Astrocyte (in vitro differentiated cells and primary cell): Measurements from ENCODE around the gene INTS4. TPM values are rescaled to one million over a fixed set of nuclear protein-coding genes. Genes with fewer than 3 reads are reported as not detected.
A peak's percentile ranks its signal among the peaks of the same experiment; 100 is the strongest.
"Not testable (repeated sequence)": the region's sequence is repeated elsewhere in the genome, so short reads cannot be mapped to it uniquely, and the experiment has no call there.

Source experiments
- DNase-seq: peaks from one replicate; pipeline ENCODE4 v3.0.0-alpha.2; 2010; ENCODE audit warnings: low read depth
- FAIRE-seq: peaks from 2 replicates; lab custom pipeline; 2011; peaks lifted over from hg19 to GRCh38; lab: Jason Lieb, UNC
- H2AFZ ChIP-seq: 2 replicates; pipeline ENCODE4 v1.6.0; 2012; ENCODE audit warnings: low read depth, low read length, inconsistent platforms
- H3K27ac ChIP-seq: 2 replicates; pipeline ENCODE4 v1.5.1; 2011; ENCODE audit warnings: low read depth, low read length, inconsistent platforms
- H3K27me3 ChIP-seq: 2 replicates; pipeline ENCODE4 v1.6.0; 2011; ENCODE audit warnings: low read length, inconsistent platforms; ENCODE audit not compliant: insufficient read depth
- H3K36me3 ChIP-seq: 2 replicates; pipeline ENCODE4 v1.5.1; 2011; ENCODE audit warnings: low read length, inconsistent platforms; ENCODE audit not compliant: insufficient read depth
- H3K4me1 ChIP-seq: 2 replicates; pipeline ENCODE4 v1.5.1; 2011; ENCODE audit warnings: low read length, inconsistent platforms; ENCODE audit not compliant: insufficient read depth
- H3K4me2 ChIP-seq: 2 replicates; pipeline ENCODE4 v1.6.0; 2012; ENCODE audit warnings: low read length, inconsistent platforms
- H3K4me3 ChIP-seq: 2 replicates; pipeline ENCODE4 v1.5.1; 2011; ENCODE audit warnings: low read depth, mild to moderate bottlenecking, low read length, inconsistent platforms; ENCODE audit not compliant: insufficient read depth
- H3K79me2 ChIP-seq: 2 replicates; pipeline ENCODE4 v1.6.0; 2012; ENCODE audit warnings: mild to moderate bottlenecking, low read length, inconsistent platforms; ENCODE audit not compliant: insufficient read depth
- H3K9ac ChIP-seq: 2 replicates; pipeline ENCODE4 v1.6.0; 2012; ENCODE audit warnings: mild to moderate bottlenecking, low read length, inconsistent platforms
- H3K9me3 ChIP-seq: 2 replicates; pipeline ENCODE4 v1.5.1; 2012; ENCODE audit warnings: low read depth, mild to moderate bottlenecking, low read length, inconsistent platforms; ENCODE audit not compliant: insufficient read depth
- H4K20me1 ChIP-seq: 2 replicates; pipeline ENCODE4 v1.6.0; 2012; ENCODE audit warnings: low read length, inconsistent platforms; ENCODE audit not compliant: insufficient read depth
- H3K27ac Mint-ChIP-seq: one replicate; pipeline ENCODE4 v1.8.0; 2021; ENCODE audit warnings: mild to moderate bottlenecking, mixed read lengths; ENCODE audit not compliant: unreplicated experiment
- H3K27me3 Mint-ChIP-seq: one replicate; pipeline ENCODE4 v1.8.0; 2021; ENCODE audit warnings: low read depth, mixed read lengths; ENCODE audit not compliant: unreplicated experiment
- H3K36me3 Mint-ChIP-seq: one replicate; pipeline ENCODE4 v1.8.0; 2021; ENCODE audit warnings: low read depth, mixed read lengths; ENCODE audit not compliant: unreplicated experiment
- H3K4me1 Mint-ChIP-seq: one replicate; pipeline ENCODE4 v1.8.0; 2021; ENCODE audit warnings: low read depth, mixed read lengths; ENCODE audit not compliant: unreplicated experiment
- H3K4me3 Mint-ChIP-seq: one replicate; pipeline ENCODE4 v1.8.0; 2021; ENCODE audit warnings: mild to moderate bottlenecking, moderate library complexity, mixed read lengths; ENCODE audit not compliant: unreplicated experiment
- H3K9me3 Mint-ChIP-seq: one replicate; pipeline ENCODE4 v1.8.0; 2021; ENCODE audit warnings: mild to moderate bottlenecking, mixed read lengths; ENCODE audit not compliant: unreplicated experiment
- CTCF ChIP-seq: IDR thresholded peaks from 2 replicates; pipeline ENCODE4 v1.5.1; 2011; ENCODE audit warnings: low read depth, mild to moderate bottlenecking, inconsistent platforms, low read length, moderate library complexity; ENCODE audit not compliant: insufficient read depth
- EZH2 ChIP-seq: IDR thresholded peaks from 2 replicates; pipeline ENCODE4 v1.6.1; 2012; ENCODE audit warnings: mild to moderate bottlenecking, low read length, inconsistent platforms; ENCODE audit not compliant: insufficient read depth
- total RNA-seq: library from RNA; stranded (reverse); gene quantifications from 2 replicates; pipeline ENCODE4 v1.2.1, GENCODE V29; 2021

The INTS4 gene
- total RNA-seq, 1 donor from 2014 or later: 35.0 TPM

- H3K27ac ChIP-seq: peak overlapping the region; percentile 79
- H3K4me3 ChIP-seq, H3K27me3 Mint-ChIP-seq, H3K9me3 Mint-ChIP-seq, H3K79me2 ChIP-seq, H4K20me1 ChIP-seq, DNase-seq, H3K27me3 ChIP-seq, H2AFZ ChIP-seq, FAIRE-seq, H3K36me3 Mint-ChIP-seq, H3K36me3 ChIP-seq, H3K9me3 ChIP-seq, H3K9ac ChIP-seq: not testable (repeated sequence)
- Mint-ChIP-seq H3K4me1 (peaks cover 30% of the 10 kb centered on the region), H3K27ac (peak overlapping the region; percentile 91), H3K4me3 (peak overlapping the region; percentile 22)
- H3K4me1 ChIP-seq: peaks cover 26% of the 10 kb centered on the region
- H3K4me2 ChIP-seq: peak overlapping the region; percentile 77
Measured at GRCh38 chr11:77913608-77914306, 80.7 kb downstream of the INTS4 start.

DNA sequence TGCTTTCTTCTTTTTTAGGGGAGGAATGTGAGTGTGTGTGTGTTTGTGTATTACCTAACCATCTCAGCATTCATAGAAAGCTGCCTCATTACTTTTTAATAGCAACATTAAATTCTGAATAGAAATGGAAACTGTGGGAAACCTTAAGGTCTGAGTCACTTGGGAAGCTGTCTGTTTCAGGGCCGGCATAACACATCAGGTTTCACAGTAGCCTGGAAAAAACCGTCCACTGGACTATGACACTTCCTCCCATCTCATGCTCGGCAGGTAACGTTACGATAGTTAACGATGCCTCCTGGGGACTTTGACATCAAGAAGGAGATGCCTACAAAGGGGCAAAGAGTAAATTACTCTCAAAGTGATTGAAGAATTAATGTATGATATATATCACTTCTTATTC, 83.6 kb downstream of the INTS4 start:
- H3K36me3 Mint-ChIP-seq, H3K4me3 ChIP-seq, H3K9me3 Mint-ChIP-seq, H3K27me3 ChIP-seq, H4K20me1 ChIP-seq, FAIRE-seq, H3K79me2 ChIP-seq, H3K36me3 ChIP-seq, H3K27me3 Mint-ChIP-seq, H3K4me2 ChIP-seq, H3K4me3 Mint-ChIP-seq, H3K9me3 ChIP-seq, H2AFZ ChIP-seq: not testable (repeated sequence)
- Histone ChIP-seq H3K9ac (peak overlapping the region; percentile 20), H3K4me1 (peaks cover 26% of the 10 kb centered on the region), H3K27ac (peak overlapping the region; percentile 72)
- peak overlapping the region; percentile 64 for H3K27ac Mint-ChIP-seq
- DNase-seq: peak; percentile 61
- H3K4me1 Mint-ChIP-seq: peaks cover 30% of the 10 kb centered on the region

GRCh38 chr11:77909277-77909676, 85.2 kb downstream of the INTS4 start:
- Histone ChIP-seq H3K4me1 (peaks cover 15% of the 10 kb centered on the region), H2AFZ (no peak overlapping the region), H3K4me2 (no peak overlapping the region), H3K27ac (no peak overlapping the region), H3K4me3 (no peak overlapping the region), H3K79me2 (no peaks in the 10 kb centered on the region), H4K20me1 (no peaks in the 10 kb centered on the region), H3K27me3 (no peaks in the 10 kb centered on the region), H3K9me3 (no peaks in the 10 kb centered on the region), H3K9ac (no peak overlapping the region), H3K36me3 (no peaks in the 10 kb centered on the region)
- Mint-ChIP-seq H3K36me3 (peaks cover 4% of the 10 kb centered on the region), H3K4me1 (peaks cover 18% of the 10 kb centered on the region), H3K27me3 (no peaks in the 10 kb centered on the region), H3K4me3 (no peak overlapping the region), H3K27ac (no peak overlapping the region), H3K9me3 (no peaks in the 10 kb centered on the region)
- no peak for DNase-seq
- no peak for FAIRE-seq
- TF ChIP-seq CTCF: no peak
- no peak for TF ChIP-seq EZH2
